Glutamatergic neuron (in vitro differentiated cells): ENCODE results near the gene PFAS. TPM values are rescaled to one million over a fixed set of nuclear protein-coding genes. Genes with fewer than 3 reads are reported as not detected.

Experiments used
- DNase-seq: peaks from one replicate; pipeline ENCODE4 v3.0.0; 2022
- H3K27ac Mint-ChIP-seq: one replicate; pipeline ENCODE4 v1.8.0; 2020; ENCODE audit warnings: mild to moderate bottlenecking, mixed read lengths, inconsistent platforms; ENCODE audit not compliant: unreplicated experiment
- H3K27me3 Mint-ChIP-seq: one replicate; pipeline ENCODE4 v1.8.0; 2020; ENCODE audit warnings: mild to moderate bottlenecking, moderate library complexity, mixed read lengths, inconsistent platforms; ENCODE audit not compliant: unreplicated experiment
- H3K36me3 Mint-ChIP-seq: one replicate; pipeline ENCODE4 v1.8.0; 2020; ENCODE audit warnings: mild to moderate bottlenecking, mixed read lengths, inconsistent platforms; ENCODE audit not compliant: unreplicated experiment
- H3K4me1 Mint-ChIP-seq: one replicate; pipeline ENCODE4 v1.8.0; 2020; ENCODE audit warnings: mild to moderate bottlenecking, low read depth, mixed read lengths, inconsistent platforms; ENCODE audit not compliant: unreplicated experiment
- H3K4me3 Mint-ChIP-seq: one replicate; pipeline ENCODE4 v1.8.0; 2020; ENCODE audit warnings: mild to moderate bottlenecking, mixed read lengths, inconsistent platforms; ENCODE audit not compliant: unreplicated experiment
- H3K9me3 Mint-ChIP-seq: one replicate; pipeline ENCODE4 v1.8.0; 2020; ENCODE audit warnings: mild to moderate bottlenecking, moderate library complexity, mixed read lengths, inconsistent platforms; ENCODE audit not compliant: unreplicated experiment
- total RNA-seq: library from RNA; stranded (reverse); fragmentation: NEBNext Ultra II Directional; extraction: Animal tissue kit (Norgen Biotek cat#: 25700); gene quantifications from one replicate; pipeline ENCODE4 v1.2.1, GENCODE V29; 2021; ENCODE audit not compliant: unreplicated experiment
- TF ChIP-seq, protein P1 (sequence below): fragments of 200-600 bp; sonication (generic); IDR thresholded peaks from one replicate; pipeline ENCODE4 v1.5.0; 2021; ENCODE audit not compliant: partially characterized antibody, unreplicated experiment

Gene PFAS
- total RNA-seq, 1 donor from 2014 or later, result 74.6 TPM

DNA sequence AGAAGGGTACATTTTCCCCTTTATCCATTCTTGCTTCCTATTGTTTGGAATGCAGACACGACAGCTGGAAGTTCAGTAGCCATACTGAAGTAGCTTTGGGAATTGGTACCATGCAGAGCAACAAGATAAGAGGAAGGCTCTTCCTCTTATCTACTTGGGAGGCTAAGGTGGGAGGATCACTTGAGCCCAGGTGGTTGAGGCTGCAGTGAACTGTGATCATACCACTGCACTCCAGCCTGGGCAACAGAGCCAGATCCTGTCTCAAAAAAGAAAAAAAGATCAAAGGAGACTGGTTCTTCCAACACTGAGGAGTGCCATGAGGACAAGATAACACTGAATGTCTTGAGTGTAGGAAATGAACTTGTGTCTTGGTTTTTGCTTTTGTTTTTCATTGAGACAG lies 23.3 kb downstream of the PFAS start:
- TF ChIP-seq, protein P1, sequence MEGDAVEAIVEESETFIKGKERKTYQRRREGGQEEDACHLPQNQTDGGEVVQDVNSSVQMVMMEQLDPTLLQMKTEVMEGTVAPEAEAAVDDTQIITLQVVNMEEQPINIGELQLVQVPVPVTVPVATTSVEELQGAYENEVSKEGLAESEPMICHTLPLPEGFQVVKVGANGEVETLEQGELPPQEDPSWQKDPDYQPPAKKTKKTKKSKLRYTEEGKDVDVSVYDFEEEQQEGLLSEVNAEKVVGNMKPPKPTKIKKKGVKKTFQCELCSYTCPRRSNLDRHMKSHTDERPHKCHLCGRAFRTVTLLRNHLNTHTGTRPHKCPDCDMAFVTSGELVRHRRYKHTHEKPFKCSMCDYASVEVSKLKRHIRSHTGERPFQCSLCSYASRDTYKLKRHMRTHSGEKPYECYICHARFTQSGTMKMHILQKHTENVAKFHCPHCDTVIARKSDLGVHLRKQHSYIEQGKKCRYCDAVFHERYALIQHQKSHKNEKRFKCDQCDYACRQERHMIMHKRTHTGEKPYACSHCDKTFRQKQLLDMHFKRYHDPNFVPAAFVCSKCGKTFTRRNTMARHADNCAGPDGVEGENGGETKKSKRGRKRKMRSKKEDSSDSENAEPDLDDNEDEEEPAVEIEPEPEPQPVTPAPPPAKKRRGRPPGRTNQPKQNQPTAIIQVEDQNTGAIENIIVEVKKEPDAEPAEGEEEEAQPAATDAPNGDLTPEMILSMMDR, result no peak
- H3K27me3 Mint-ChIP-seq, result peaks cover 12% of the 10 kb centered on the region
- peaks cover 13% of the 10 kb centered on the region for H3K9me3 Mint-ChIP-seq
- DNase-seq, result no peak
- H3K36me3 Mint-ChIP-seq, result no peaks in the 10 kb centered on the region
- no peak overlapping the region for H3K4me3 Mint-ChIP-seq
- peaks cover 29% of the 10 kb centered on the region for H3K4me1 Mint-ChIP-seq
- no peak overlapping the region for H3K27ac Mint-ChIP-seq

DNA sequence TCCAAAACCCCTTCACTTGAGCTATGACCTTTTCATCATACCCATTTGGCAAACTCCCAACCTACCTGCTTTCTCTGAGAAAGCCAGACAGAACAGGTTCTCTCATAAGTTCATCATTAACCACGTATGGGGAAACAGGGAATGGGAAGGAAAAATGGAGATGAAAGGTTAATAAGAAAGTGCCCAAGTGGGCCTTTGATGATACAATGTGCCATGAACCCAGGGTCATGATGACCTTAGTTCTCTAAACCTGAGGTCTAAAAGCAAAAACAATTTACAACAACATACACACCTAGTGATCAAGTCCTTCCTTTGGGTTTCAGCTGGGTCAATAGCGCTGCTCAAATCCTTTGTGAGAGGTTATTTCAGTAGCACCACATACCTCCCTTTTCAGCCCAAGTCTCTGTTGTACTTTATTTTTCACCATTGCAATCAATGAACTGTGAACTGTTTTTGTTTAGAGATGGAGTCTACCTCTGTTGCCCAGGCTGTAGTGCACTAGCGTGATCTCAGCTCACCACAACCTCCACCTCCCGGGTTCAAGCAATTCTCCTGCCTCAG lies 24.9 kb downstream of the PFAS start:
- H3K9me3 Mint-ChIP-seq, result peaks cover 13% of the 10 kb centered on the region
- peaks cover 12% of the 10 kb centered on the region for H3K27me3 Mint-ChIP-seq
- DNase-seq, result no peak
- TF ChIP-seq, protein P1, result no peak
- H3K27ac Mint-ChIP-seq, result no peak overlapping the region
- H3K36me3 Mint-ChIP-seq, result no peaks in the 10 kb centered on the region
- H3K4me3 Mint-ChIP-seq, result no peak overlapping the region
- H3K4me1 Mint-ChIP-seq, result peaks cover 29% of the 10 kb centered on the region

DNA sequence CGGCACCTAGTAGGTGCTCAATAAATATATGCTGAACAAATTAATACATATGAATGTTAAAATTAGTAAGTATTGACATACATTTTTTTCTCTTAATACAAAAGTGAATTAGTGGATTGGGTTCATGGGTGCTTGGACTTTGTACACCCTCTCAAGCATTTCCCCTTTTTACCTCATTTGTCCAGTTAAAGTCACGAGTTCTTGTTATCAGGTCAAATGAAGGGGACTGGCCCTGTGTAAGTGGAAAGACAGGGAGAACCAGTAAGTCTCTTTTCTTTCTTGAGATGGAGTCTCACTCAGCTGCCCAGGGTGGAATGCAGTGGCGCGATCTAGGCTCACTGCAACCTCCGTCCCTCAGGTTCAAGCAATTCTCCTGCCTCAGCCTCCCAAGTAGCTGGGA lies 25.7 kb downstream of the PFAS start:
- Mint-ChIP-seq H3K36me3 (peaks cover 3% of the 10 kb centered on the region), H3K27ac (peak overlapping the region; percentile 96), H3K9me3 (peaks cover 13% of the 10 kb centered on the region), H3K27me3 (peaks cover 12% of the 10 kb centered on the region), H3K4me3 (no peak overlapping the region), H3K4me1 (peaks cover 28% of the 10 kb centered on the region)
- DNase-seq, result no peak
- TF ChIP-seq, protein P1, result no peak

DNA sequence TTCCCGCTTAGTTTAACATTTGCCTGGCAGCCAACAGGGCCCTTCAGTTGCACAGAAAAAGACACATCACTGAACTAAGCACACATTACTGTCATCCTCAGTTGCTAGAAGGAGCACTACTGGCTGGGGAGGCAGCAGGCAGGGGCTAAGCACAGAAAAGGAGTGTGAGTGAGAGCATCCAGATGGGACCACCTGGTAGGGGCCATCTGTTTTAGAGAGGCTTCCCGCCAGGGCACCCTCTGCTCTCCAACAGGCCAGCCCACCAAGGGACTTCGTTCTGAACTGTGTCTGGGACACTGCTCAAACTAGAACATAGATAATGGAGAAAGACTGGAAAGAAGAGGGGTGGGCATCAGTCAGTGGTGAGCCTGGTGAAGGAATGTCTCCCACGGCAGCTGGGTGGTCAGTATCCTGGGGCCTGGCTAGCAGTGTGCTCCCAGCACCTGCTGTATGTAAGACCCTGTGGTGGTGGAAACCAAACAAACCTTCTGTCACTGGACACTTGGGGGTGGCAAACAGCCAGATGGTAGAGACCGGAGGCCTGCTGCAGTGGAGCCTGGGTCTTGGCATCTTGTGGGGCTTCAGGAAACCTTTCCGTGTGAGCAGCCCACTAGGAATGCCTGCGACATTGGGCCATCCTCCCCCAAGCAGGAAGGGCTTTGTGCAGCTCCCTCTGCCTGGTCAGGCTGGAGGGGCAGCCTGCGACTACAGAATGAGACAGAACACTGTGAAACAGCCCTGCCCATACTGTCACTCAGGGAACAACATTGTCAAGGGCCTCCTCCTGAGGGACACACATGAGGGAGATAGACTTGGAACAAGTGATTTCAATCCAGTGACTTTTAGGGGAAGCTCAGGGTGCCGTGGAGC lies 26.6 kb downstream of the PFAS start:
- peak overlapping the region; percentile 96 for H3K27ac Mint-ChIP-seq
- DNase-seq, result peak; percentile 64
- H3K4me1 Mint-ChIP-seq, result peaks cover 21% of the 10 kb centered on the region
- H3K27me3 Mint-ChIP-seq, result peaks cover 10% of the 10 kb centered on the region
- TF ChIP-seq, protein P1, result no peak
- peaks cover 4% of the 10 kb centered on the region for H3K36me3 Mint-ChIP-seq
- H3K9me3 Mint-ChIP-seq, result peaks cover 13% of the 10 kb centered on the region
- peak overlapping the region; percentile 78 for H3K4me3 Mint-ChIP-seq

DNA sequence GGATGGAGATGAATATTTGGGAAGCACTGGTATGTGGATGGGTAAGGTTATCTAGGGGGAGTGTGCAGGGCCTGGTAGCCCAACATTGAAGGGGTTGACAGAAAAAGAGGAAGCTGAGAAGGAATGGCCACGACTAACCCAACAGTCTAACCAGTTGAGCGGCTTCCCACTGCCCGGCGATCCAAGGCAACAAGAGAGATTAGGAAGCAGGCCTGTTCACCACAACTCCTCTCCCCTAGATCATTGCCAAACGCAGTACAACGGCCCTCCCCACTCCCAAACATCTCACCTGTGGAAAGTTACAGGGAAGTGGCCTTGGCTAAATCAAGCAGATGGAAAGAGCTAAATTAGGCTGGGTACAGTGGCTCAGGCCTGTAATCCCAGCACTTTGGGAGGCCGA lies 28.2 kb downstream of the PFAS start:
- Mint-ChIP-seq H3K4me3 (no peak overlapping the region), H3K27me3 (peaks cover 10% of the 10 kb centered on the region), H3K4me1 (peaks cover 14% of the 10 kb centered on the region), H3K9me3 (peaks cover 13% of the 10 kb centered on the region), H3K27ac (peak overlapping the region; percentile 30), H3K36me3 (peaks cover 4% of the 10 kb centered on the region)
- no peak for DNase-seq
- TF ChIP-seq, protein P1, result no peak
